H1 (cell line): ENCODE results near the gene NCEH1.

Experiments used
- CBX5 ChIP-seq: fragments of 300-800, 300-1000 bp; sonication (generic); IDR thresholded peaks from 2 replicates; pipeline ENCODE4 v1.7.1; 2016; ENCODE audit warnings: antibody characterized with exemption, low read length, low read depth
- EGR1 ChIP-seq: IDR thresholded peaks from 2 replicates; pipeline ENCODE4 v1.6.1; 2011; ENCODE audit warnings: low read depth, low read length, borderline replicate concordance
- MAFK ChIP-seq: IDR thresholded peaks from 2 replicates; pipeline ENCODE4 v1.6.1; 2012; ENCODE audit warnings: low read depth, mild to moderate bottlenecking, improper control_type of control experiment, low read length
- RAD21 ChIP-seq, 2 experiments: IDR thresholded peaks in 1 of 2; conservative IDR thresholded peaks in 1 of 2; 2 replicates each; pipeline ENCODE4 v1.6.1; 2011; ENCODE audit warnings: low read depth in 2 of 2, low read length in 2 of 2, improper control_type of control experiment in 1 of 2, inconsistent platforms in 1 of 2, mild to moderate bottlenecking in 1 of 2, moderate library complexity in 1 of 2
- SUZ12 ChIP-seq: fragments of 200-600 bp; sonication (generic); IDR thresholded peaks from 2 replicates; pipeline ENCODE4 v1.6.1; 2012; ENCODE audit warnings: mild to moderate bottlenecking, inconsistent platforms, low read length, moderate library complexity, mixed read lengths
- YY1 ChIP-seq: IDR thresholded peaks from 2 replicates; pipeline ENCODE4 v1.6.1; 2011; ENCODE audit warnings: low read depth, mild to moderate bottlenecking, low read length
- TF ChIP-seq, protein P1 (sequence below): IDR thresholded peaks from 2 replicates; pipeline ENCODE4 v1.6.1; 2012; ENCODE audit warnings: inconsistent platforms
- TF ChIP-seq, protein P2 (sequence below), 3 experiments: IDR thresholded peaks; 1 replicate in 2 of 3; 2 replicates in 1 of 3; pipeline versions ENCODE4 v1.5.1 to v1.6.1; 2011; ENCODE audit warnings: low read length in 3 of 3, mild to moderate bottlenecking in 3 of 3, inconsistent platforms in 2 of 3, low read depth in 1 of 3, moderate library complexity in 1 of 3; ENCODE audit not compliant: insufficient read depth in 1 of 3; ENCODE audit errors: control extremely low read depth in 1 of 3
- TF ChIP-seq, protein P3 (sequence below): IDR thresholded peaks from 2 replicates; pipeline ENCODE4 v1.6.1; 2012; ENCODE audit warnings: low read length, inconsistent platforms
- TF ChIP-seq, protein P4 (sequence below): IDR thresholded peaks from 2 replicates; pipeline ENCODE4 v1.6.1; 2011; ENCODE audit warnings: low read length, improper control_type of control experiment

DNA sequence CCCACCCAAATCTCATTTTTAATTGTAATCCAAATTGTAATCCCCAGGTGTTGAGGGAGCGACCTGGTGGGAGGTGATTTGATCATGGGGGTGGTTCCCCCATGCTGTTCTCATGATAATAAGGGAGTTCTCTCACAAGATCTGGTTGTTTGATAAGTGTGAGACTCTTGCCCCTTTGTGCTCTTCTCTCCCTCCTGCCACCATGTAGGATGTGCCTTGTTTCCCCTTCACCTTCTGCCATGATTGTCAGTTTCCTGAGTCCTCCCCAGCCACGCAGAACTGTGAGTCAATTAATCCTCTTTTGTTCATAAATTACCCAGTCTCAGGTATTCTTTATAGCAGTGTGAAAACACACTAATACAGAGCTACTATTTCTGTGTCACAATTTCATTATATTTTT lies 88.7 kb downstream of the NCEH1 start:
- TF ChIP-seq EGR1 (no peak), RAD21 (IDR thresholded peaks at IDR 0.05 in 1 of 2, conservative IDR thresholded peaks at IDR 0.05 in 1 of 2; ENCODE audit: low read depth in 2 of 2, low read length in 2 of 2) (no peak), CBX5 (no peak), MAFK (no peak), SUZ12 (no peak), YY1 (no peak)
- TF ChIP-seq, protein P1, sequence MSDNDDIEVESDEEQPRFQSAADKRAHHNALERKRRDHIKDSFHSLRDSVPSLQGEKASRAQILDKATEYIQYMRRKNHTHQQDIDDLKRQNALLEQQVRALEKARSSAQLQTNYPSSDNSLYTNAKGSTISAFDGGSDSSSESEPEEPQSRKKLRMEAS: no peak
- TF ChIP-seq, protein P2, sequence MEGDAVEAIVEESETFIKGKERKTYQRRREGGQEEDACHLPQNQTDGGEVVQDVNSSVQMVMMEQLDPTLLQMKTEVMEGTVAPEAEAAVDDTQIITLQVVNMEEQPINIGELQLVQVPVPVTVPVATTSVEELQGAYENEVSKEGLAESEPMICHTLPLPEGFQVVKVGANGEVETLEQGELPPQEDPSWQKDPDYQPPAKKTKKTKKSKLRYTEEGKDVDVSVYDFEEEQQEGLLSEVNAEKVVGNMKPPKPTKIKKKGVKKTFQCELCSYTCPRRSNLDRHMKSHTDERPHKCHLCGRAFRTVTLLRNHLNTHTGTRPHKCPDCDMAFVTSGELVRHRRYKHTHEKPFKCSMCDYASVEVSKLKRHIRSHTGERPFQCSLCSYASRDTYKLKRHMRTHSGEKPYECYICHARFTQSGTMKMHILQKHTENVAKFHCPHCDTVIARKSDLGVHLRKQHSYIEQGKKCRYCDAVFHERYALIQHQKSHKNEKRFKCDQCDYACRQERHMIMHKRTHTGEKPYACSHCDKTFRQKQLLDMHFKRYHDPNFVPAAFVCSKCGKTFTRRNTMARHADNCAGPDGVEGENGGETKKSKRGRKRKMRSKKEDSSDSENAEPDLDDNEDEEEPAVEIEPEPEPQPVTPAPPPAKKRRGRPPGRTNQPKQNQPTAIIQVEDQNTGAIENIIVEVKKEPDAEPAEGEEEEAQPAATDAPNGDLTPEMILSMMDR (IDR thresholded peaks at IDR 0.05; ENCODE audit: control extremely low read depth in 1 of 3, insufficient read depth in 1 of 3, low read depth in 1 of 3, low read length in 3 of 3): no peak
- TF ChIP-seq, protein P3, sequence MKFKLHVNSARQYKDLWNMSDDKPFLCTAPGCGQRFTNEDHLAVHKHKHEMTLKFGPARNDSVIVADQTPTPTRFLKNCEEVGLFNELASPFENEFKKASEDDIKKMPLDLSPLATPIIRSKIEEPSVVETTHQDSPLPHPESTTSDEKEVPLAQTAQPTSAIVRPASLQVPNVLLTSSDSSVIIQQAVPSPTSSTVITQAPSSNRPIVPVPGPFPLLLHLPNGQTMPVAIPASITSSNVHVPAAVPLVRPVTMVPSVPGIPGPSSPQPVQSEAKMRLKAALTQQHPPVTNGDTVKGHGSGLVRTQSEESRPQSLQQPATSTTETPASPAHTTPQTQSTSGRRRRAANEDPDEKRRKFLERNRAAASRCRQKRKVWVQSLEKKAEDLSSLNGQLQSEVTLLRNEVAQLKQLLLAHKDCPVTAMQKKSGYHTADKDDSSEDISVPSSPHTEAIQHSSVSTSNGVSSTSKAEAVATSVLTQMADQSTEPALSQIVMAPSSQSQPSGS: no peak
- TF ChIP-seq, protein P4, sequence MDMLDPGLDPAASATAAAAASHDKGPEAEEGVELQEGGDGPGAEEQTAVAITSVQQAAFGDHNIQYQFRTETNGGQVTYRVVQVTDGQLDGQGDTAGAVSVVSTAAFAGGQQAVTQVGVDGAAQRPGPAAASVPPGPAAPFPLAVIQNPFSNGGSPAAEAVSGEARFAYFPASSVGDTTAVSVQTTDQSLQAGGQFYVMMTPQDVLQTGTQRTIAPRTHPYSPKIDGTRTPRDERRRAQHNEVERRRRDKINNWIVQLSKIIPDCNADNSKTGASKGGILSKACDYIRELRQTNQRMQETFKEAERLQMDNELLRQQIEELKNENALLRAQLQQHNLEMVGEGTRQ: no peak
